GDM1 (cell line): Measurements from ENCODE around the gene PRR27.
"Not testable (repeated sequence)": the region's sequence is repeated elsewhere in the genome, so short reads cannot be mapped to it uniquely, and the experiment has no call there.

Experiments used
- DNase-seq: peaks from one replicate; lab custom pipeline; 2025; lab: John Stamatoyannopoulos, UW

The PRR27 gene

DNA sequence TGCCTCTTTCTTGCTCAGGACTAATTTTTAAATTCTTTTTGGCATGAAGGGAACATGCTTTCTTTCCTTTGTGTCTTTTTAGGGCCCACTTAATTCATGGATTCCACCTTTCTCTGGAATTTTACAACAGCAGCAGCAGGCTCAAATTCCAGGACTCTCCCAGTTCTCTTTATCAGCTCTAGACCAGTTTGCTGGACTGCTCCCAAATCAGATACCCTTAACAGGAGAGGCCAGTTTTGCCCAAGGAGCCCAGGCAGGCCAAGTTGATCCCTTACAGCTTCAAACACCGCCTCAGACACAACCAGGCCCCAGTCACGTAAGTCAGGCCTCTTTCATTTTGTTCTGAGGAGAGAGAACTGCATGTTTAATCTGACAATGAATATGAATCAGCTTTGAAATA lies 43.8 kb downstream of the PRR27 start:
- DNase-seq: no peak

DNA sequence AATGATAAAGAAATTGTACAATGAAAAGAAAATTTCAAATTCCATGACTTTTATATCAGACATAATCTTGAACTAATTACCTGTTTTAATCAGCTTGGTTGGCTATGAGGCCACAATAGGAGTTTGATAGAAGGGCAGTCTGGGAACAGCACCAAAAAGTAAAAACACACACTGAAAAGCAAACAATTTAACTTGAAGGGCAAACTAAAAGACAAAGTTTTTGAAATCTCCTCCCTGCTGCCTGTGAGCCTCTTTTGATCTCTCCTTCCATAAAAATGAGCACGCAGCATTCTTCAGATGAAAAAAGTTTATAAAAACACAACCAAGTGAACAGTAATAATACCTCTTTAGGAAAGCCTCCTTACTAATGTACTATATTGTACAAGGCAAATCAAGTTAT lies 49.6 kb downstream of the PRR27 start:
- DNase-seq: no peak

DNA sequence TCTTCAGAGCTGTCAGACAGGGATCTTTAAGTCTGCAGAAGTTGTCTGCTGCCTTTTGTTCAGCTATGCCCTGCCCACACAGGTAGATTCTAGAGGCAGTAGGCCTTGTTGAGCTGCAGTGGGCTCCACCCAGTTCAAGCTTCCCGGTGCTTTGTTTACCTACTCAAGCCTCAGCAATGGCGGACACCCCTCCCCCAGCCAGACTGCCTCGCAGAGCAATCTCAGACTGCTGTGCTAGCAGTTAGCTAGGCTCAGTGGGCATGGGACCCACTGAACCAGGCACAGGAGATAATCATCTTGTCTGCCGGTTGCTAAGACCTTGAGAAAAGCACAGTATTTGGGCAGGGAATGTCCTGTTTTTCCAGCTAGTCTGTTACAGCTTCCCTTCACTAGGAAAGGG lies 58.7 kb downstream of the PRR27 start:
- DNase-seq: not testable (repeated sequence)
